K562 (cell line): ENCODE results near the gene PTCH1. TPM values are rescaled to one million over a fixed set of nuclear protein-coding genes. Genes with fewer than 3 reads are reported as not detected.

Experiments used
- ARHGAP35 ChIP-seq: fragments of 450-650 bp; IDR thresholded peaks from 2 replicates; pipeline ENCODE4 v1.6.1; 2018; ENCODE audit not compliant: partially characterized antibody
- ATF6 ChIP-seq: sonication (generic); formaldehyde crosslinking; IDR thresholded peaks from 2 replicates; pipeline ENCODE4 v1.4.0; 2020; ENCODE audit warnings: mild to moderate bottlenecking, missing genetic modification reagents
- CREB1 ChIP-seq, 2 experiments: sonication (generic) in 1 of 2; formaldehyde crosslinking in 1 of 2; IDR thresholded peaks; 2 replicates each; pipeline versions ENCODE4 v1.6.1 to v1.8.0; 2012 to 2022; ENCODE audit warnings: inconsistent platforms in 1 of 2, mild to moderate bottlenecking in 1 of 2, missing genetic modification reagents in 1 of 2, moderate library complexity in 1 of 2
- DACH1 ChIP-seq: fragments of 450-650 bp; IDR thresholded peaks from 2 replicates; pipeline ENCODE4 v1.6.1; 2018; ENCODE audit not compliant: partially characterized antibody
- GTF2F1 ChIP-seq: IDR thresholded peaks from 2 replicates; pipeline ENCODE4 v1.6.1; 2011; ENCODE audit warnings: low read depth, low read length, improper control_type of control experiment
- MED1 ChIP-seq: sonication (generic); formaldehyde crosslinking; IDR thresholded peaks from 2 replicates; pipeline ENCODE4 v1.8.1; 2023; ENCODE audit warnings: missing genetic modification reagents, borderline replicate concordance
- MLX ChIP-seq, 2 experiments: fragments of 450-650 bp in 1 of 2; sonication (generic) in 1 of 2; formaldehyde crosslinking; conservative IDR thresholded peaks; 2 replicates each; pipeline versions ENCODE4 v1.4.0 to v1.8.1; 2020 to 2022; ENCODE audit warnings: mild to moderate bottlenecking in 1 of 2, missing genetic modification reagents in 1 of 2
- MTA1 ChIP-seq: fragments of 450-650 bp; IDR thresholded peaks from 2 replicates; pipeline ENCODE4 v1.6.1; 2017; ENCODE audit warnings: borderline replicate concordance
- NCOA2 ChIP-seq, 2 experiments: fragments of 450-650 bp; IDR thresholded peaks; 2 replicates each; pipeline ENCODE4 v1.6.1; 2018; ENCODE audit warnings: mild to moderate bottlenecking in 2 of 2, moderate library complexity in 1 of 2; ENCODE audit not compliant: partially characterized antibody in 2 of 2
- NCOA6 ChIP-seq: fragments of 450-650 bp; IDR thresholded peaks from 2 replicates; pipeline ENCODE4 v1.6.1; 2017; ENCODE audit warnings: mild to moderate bottlenecking
- NFE2 ChIP-seq: IDR thresholded peaks from 2 replicates; pipeline ENCODE4 v1.6.1; 2014; ENCODE audit warnings: antibody characterized with exemption, low read depth
- NFE2L1 ChIP-seq: fragments of 450-650 bp; IDR thresholded peaks from 2 replicates; pipeline ENCODE4 v1.6.1; 2016; ENCODE audit warnings: missing genetic modification characterization, low read depth, mild to moderate bottlenecking, missing compliant biosample characterization, moderate library complexity, borderline replicate concordance
- RBM15 ChIP-seq: fragments of 200-400 bp; formaldehyde crosslinking; IDR thresholded peaks from 2 replicates; pipeline ENCODE4 v1.6.1; 2018; ENCODE audit warnings: mild to moderate bottlenecking, low read length, moderate library complexity; ENCODE audit not compliant: insufficient read depth
- RBM22 ChIP-seq: fragments of 200-400 bp; formaldehyde crosslinking; IDR thresholded peaks from 2 replicates; pipeline ENCODE4 v1.6.1; 2018; ENCODE audit warnings: low read length, low read depth; ENCODE audit not compliant: poor library complexity, severe bottlenecking
- RHOXF2B ChIP-seq: fragments of 250-450 bp; sonication (Bioruptor Pico); conservative IDR thresholded peaks from 2 replicates; pipeline ENCODE4 v1.5.1; 2021
- SPI1 ChIP-seq: IDR thresholded peaks from 2 replicates; pipeline ENCODE4 v1.6.1; 2011; ENCODE audit warnings: low read depth, low read length, control low read depth, borderline replicate concordance
- SUPT5H ChIP-seq: fragments of 450-650 bp; IDR thresholded peaks from 2 replicates; pipeline ENCODE4 v1.6.1; 2016
- ZBTB9 ChIP-seq: fragments of 450-650 bp; formaldehyde crosslinking; IDR thresholded peaks from 2 replicates; pipeline ENCODE4 v1.4.0; 2020; ENCODE audit warnings: mild to moderate bottlenecking, moderate library complexity
- ZFPM2 ChIP-seq: fragments of 250-450 bp; sonication (Bioruptor Pico); IDR thresholded peaks from 2 replicates; pipeline ENCODE4 v1.5.1; 2022; ENCODE audit warnings: mild to moderate bottlenecking
- ZNF23 ChIP-seq: fragments of 250-450 bp; sonication (Bioruptor Pico); IDR thresholded peaks from 2 replicates; pipeline ENCODE4 v1.4.0; 2020; ENCODE audit warnings: mild to moderate bottlenecking
- ZNF263 ChIP-seq: sonication (generic); formaldehyde crosslinking; IDR thresholded peaks from 2 replicates; pipeline ENCODE4 v1.8.0; 2022; ENCODE audit warnings: mild to moderate bottlenecking, missing genetic modification reagents, borderline replicate concordance
- ZNF445 ChIP-seq: fragments of 250-450 bp; sonication (Bioruptor Pico); IDR thresholded peaks from 2 replicates; pipeline ENCODE4 v1.4.0; 2020; ENCODE audit warnings: low read depth, mild to moderate bottlenecking, moderate library complexity
- ZNF717 ChIP-seq: fragments of 250-450 bp; sonication (Bioruptor Pico); IDR thresholded peaks from 2 replicates; pipeline ENCODE4 v1.5.0; 2021
- ZNF76 ChIP-seq: fragments of 250-450 bp; sonication (Bioruptor Pico); IDR thresholded peaks from 2 replicates; pipeline ENCODE4 v1.4.0; 2020; ENCODE audit warnings: mild to moderate bottlenecking, moderate library complexity, borderline replicate concordance
- ZNF77 ChIP-seq: fragments of 250-450 bp; sonication (Bioruptor Pico); IDR thresholded peaks from 2 replicates; pipeline ENCODE4 v1.5.0; 2020
- polyA plus RNA-seq, 8 experiments: library from polyadenylated mRNA; depleted of rRNA in 4 of 8; stranded (reverse) in 5 of 8; unstranded in 3 of 8; fragments of >200 nt; fragmentation: Nextera tagmentation in 2 of 8; fragmentation: Illumina TruSeq in 1 of 8; extraction: Ambion mirVana in 2 of 8; extraction: Trizol in 1 of 8; gene quantifications; 2 replicates each; pipeline versions ENCODE4 v1.2.1 to v1.2.3, GENCODE V29; 2011 to 2014; ENCODE audit warnings: inconsistent platforms in 1 of 8, missing spikeins in 1 of 8
- total RNA-seq, 7 experiments: library from RNA; depleted of rRNA in 6 of 7; stranded (reverse); fragments of >200 nt in 6 of 7; fragmentation: Illumina TruSeq in 2 of 7; extraction: Trizol in 2 of 7; gene quantifications; 2 replicates each; pipeline versions ENCODE4 v1.2.1 to v1.2.3, GENCODE V29; 2011 to 2021; ENCODE audit warnings: low replicate concordance in 1 of 7

Gene PTCH1
- total and polyA plus RNA-seq, 9 of the 15 experiments (the other 6 are each of a cell fraction or from before 2014, with no cell fraction given), result 0.70 to 9.9 (median 3.8) TPM

GRCh38 chr9:95462249-95463147 lies 54.3 kb downstream of the PTCH1 start (continued):
- TF ChIP-seq MED1 (CRISPR knock-in tag), result no peak
- no peak for TF ChIP-seq RBM15
- TF ChIP-seq SUPT5H, result no peak
- TF ChIP-seq SPI1, result peak; percentile 77
- 0 out of 2 replicates have a peak, but pooled peaks have one; percentile 58 for TF ChIP-seq ZNF76 (CRISPR knock-in tag)
- TF ChIP-seq NCOA2 (IDR thresholded peaks at IDR 0.05; ENCODE audit: partially characterized antibody in 2 of 2), result peak in 1 of 2 experiments; percentile 23
- peak; percentile 56 for TF ChIP-seq NFE2
- no peak for TF ChIP-seq ZBTB9 (CRISPR knock-in tag)
- TF ChIP-seq ZNF717 (CRISPR knock-in tag), result no peak
- TF ChIP-seq ZNF23 (CRISPR knock-in tag), result no peak
- 0 out of 2 replicates have a peak, but pooled peaks have one; percentile 58 for TF ChIP-seq ZNF445 (CRISPR knock-in tag)
- TF ChIP-seq CREB1 (IDR thresholded peaks at IDR 0.05), result peak; percentile 52; the same call in 1 of the 2 replicates
- TF ChIP-seq CREB1 (CRISPR knock-in tag; IDR thresholded peaks at IDR 0.05), result no peak
- no peak for TF ChIP-seq ZNF77
- peak; percentile 65; the same call in 1 of the 2 replicates for TF ChIP-seq NCOA6
- peak; percentile 40; the same call in 1 of the 2 replicates for TF ChIP-seq ZNF263 (CRISPR knock-in tag)
- no peak for TF ChIP-seq ATF6 (CRISPR knock-in tag)
- TF ChIP-seq GTF2F1, result no peak
- TF ChIP-seq MLX (CRISPR knock-in tag; conservative IDR thresholded peaks at IDR 0.05), result no peak
- TF ChIP-seq DACH1, result peak; percentile 95
- no peak for TF ChIP-seq ARHGAP35
- peak; percentile 71; the same call in 1 of the 2 replicates for TF ChIP-seq MTA1
- no peak for TF ChIP-seq ZFPM2 (CRISPR knock-in tag)
- no peak for TF ChIP-seq NFE2L1 (tag)
- no peak for TF ChIP-seq RHOXF2B (CRISPR knock-in tag)
- no peak for TF ChIP-seq RBM22
